HG02571 (cell line): ENCODE results near the gene TMEM135.
"Not testable (repeated sequence)": the region's sequence is repeated elsewhere in the genome, so short reads cannot be mapped to it uniquely, and the experiment has no call there.

Experiments used
- ATAC-seq: cut with Tn5 transposase; IDR thresholded peaks from one replicate; pipeline ENCODE4 v1.9.1; 2021; ENCODE audit warnings: mild to moderate bottlenecking, moderate library complexity; ENCODE audit not compliant: unreplicated experiment

Gene TMEM135

GRCh38 chr11:87139475-87139874 lies 101.7 kb downstream of the TMEM135 start:
- ATAC-seq, result no peak

- no peak for ATAC-seq
Observed at GRCh38 chr11:87141322-87141721, 103.6 kb downstream of the TMEM135 start.

- no peak for ATAC-seq
Observed at GRCh38 chr11:87141980-87142514, 104.3 kb downstream of the TMEM135 start.

- ATAC-seq, result no peak
Observed at GRCh38 chr11:87142594-87142993, 104.9 kb downstream of the TMEM135 start.

GRCh38 chr11:87143641-87144040 lies 105.9 kb downstream of the TMEM135 start:
- ATAC-seq, result no peak

- no peak for ATAC-seq
Observed at GRCh38 chr11:87144252-87144651, 106.5 kb downstream of the TMEM135 start.

GRCh38 chr11:87148749-87149148 lies 111.0 kb downstream of the TMEM135 start:
- ATAC-seq, result no peak

GRCh38 chr11:87149782-87150181 lies 112.0 kb downstream of the TMEM135 start:
- ATAC-seq, result not testable (repeated sequence)

- no peak for ATAC-seq
Observed at GRCh38 chr11:87150936-87151335, 113.2 kb downstream of the TMEM135 start.

GRCh38 chr11:87154246-87154645 lies 116.5 kb downstream of the TMEM135 start:
- ATAC-seq, result no peak

GRCh38 chr11:87156970-87157369 lies 119.2 kb downstream of the TMEM135 start:
- no peak for ATAC-seq

GRCh38 chr11:87169076-87169475 lies 131.3 kb downstream of the TMEM135 start:
- ATAC-seq, result not testable (repeated sequence)

GRCh38 chr11:87173185-87174039 lies 135.7 kb downstream of the TMEM135 start:
- ATAC-seq, result no peak

GRCh38 chr11:87174870-87175269 lies 137.1 kb downstream of the TMEM135 start:
- ATAC-seq, result no peak

GRCh38 chr11:87176044-87176443 lies 138.3 kb downstream of the TMEM135 start:
- no peak for ATAC-seq

GRCh38 chr11:87179621-87180020 lies 141.9 kb downstream of the TMEM135 start:
- ATAC-seq, result no peak

- no peak for ATAC-seq
Observed at GRCh38 chr11:87180742-87181141, 143.0 kb downstream of the TMEM135 start.

GRCh38 chr11:87181143-87181542 lies 143.4 kb downstream of the TMEM135 start:
- ATAC-seq, result no peak

- no peak for ATAC-seq
Observed at GRCh38 chr11:87185228-87185627, 147.5 kb downstream of the TMEM135 start.

GRCh38 chr11:87187076-87187475 lies 149.3 kb downstream of the TMEM135 start:
- no peak for ATAC-seq

- no peak for ATAC-seq
Observed at GRCh38 chr11:87187930-87188329, 150.2 kb downstream of the TMEM135 start.

- not testable (repeated sequence) for ATAC-seq
Observed at GRCh38 chr11:87188396-87188795, 150.7 kb downstream of the TMEM135 start.
